Natural killer cell treated with Interleukin-12 subunit alpha and Interleukin-12 subunit beta and Interleukin-15 and Interleukin-18, amount 100 ng/mL, for 72 hours (primary cell): ENCODE measurements around the gene ADORA2B. TPM values are rescaled to one million over a fixed set of nuclear protein-coding genes. Genes with fewer than 3 reads are reported as not detected.

Experiments
- ATAC-seq, 2 donors: fragments of 150-1000 bp; cut with Tn5 transposase in 1 of 2; sonication (Bioruptor Pico), chemical (Tn5 transposase) in 1 of 2; 2 replicates each; pipeline ENCODE4 v1.10.0; 2021
- DNase-seq: peaks from one replicate; pipeline ENCODE4 v3.0.0; 2022; ENCODE audit warnings: low spot score
- H3K27ac Mint-ChIP-seq, 2 donors: 1 replicate in 1 of 2; 2 replicates in 1 of 2; pipeline ENCODE4 v1.8.0; 2022; ENCODE audit warnings: mixed read lengths in 2 of 2, mild to moderate bottlenecking in 1 of 2, moderate library complexity in 1 of 2
- H3K27me3 Mint-ChIP-seq, 2 donors: 1 replicate in 1 of 2; 2 replicates in 1 of 2; pipeline ENCODE4 v1.8.0; 2022; ENCODE audit warnings: mixed read lengths in 2 of 2
- H3K36me3 Mint-ChIP-seq: one replicate; pipeline ENCODE4 v1.8.0; 2022; ENCODE audit warnings: mixed read lengths
- H3K4me1 Mint-ChIP-seq, 2 donors: 1 replicate in 1 of 2; 2 replicates in 1 of 2; pipeline ENCODE4 v1.8.0; 2022; ENCODE audit warnings: low read depth in 2 of 2, mixed read lengths in 2 of 2, mild to moderate bottlenecking in 1 of 2
- H3K4me3 Mint-ChIP-seq: one replicate; pipeline ENCODE4 v1.8.0; 2022; ENCODE audit warnings: mixed read lengths
- H3K9me3 Mint-ChIP-seq: 2 replicates; pipeline ENCODE4 v1.8.0; 2022; ENCODE audit warnings: mixed read lengths
- total RNA-seq, 2 donors: library from RNA; stranded (reverse); gene quantifications; one replicate each; pipeline ENCODE4 v1.2.3, GENCODE V29; 2022

Gene ADORA2B
- total RNA-seq, 2 donors from 2014 or later, result 0.95 to 3.2 TPM

DNA sequence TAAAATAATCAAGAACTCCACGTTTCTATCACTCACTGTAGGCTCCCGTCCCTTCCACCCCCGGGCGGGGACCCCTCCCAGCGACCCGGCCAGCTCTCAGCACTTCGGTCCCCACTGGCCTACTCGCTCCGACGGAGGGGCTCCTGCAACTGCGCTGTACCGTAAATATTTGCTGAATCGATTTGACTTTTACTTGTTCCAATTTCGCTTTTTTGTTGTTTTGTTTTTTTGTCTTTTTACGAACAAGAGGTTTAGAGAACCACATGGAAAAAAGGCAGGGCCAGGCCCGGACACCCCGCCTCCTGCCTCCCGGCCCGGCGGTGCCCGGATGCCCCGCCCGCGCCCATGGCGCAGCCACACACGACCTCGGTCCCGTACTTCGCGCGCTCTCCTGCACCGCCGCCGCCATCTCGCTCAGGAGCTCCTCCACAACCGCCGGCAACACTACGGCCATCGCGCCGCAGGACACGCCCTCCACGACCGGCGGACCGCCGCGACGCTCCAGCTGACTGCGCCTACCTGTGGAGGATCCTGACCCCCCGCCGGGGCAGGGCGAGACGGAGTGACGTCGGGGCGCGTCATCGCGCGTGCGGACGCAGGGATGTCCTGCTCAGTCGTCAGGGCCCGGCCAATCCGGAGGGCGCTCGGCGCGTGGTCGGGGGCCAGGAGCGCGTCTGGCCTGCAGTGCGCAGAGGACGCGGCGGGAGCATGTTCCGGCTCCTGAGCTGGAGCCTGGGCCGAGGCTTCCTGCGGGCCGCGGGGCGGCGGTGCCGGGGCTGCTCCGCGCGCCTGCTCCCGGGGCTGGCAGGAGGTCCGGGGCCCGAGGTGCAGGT is 54.4 kb downstream of the ADORA2B start, which contains the start of the genes TTC19 and ZSWIM7:
TSS of gene TTC19 (plus strand) at position 684 of the 833 bp plus-strand sequence. CDS start at position 709, 25 bp downstream.
TSS of gene ZSWIM7 (minus strand) at position 564 of the 833 bp plus-strand sequence. CDS start at position 454, 110 bp downstream.
- peaks cover 36% of the 10 kb centered on the region for H3K36me3 Mint-ChIP-seq
- H3K4me3 Mint-ChIP-seq, result peak within 1 kb of the TSS; percentile 95
- H3K9me3 Mint-ChIP-seq, result no peaks in the 10 kb centered on the region
- ATAC-seq (peak; percentile 98), DNase-seq (peak; percentile 97)
- peaks cover 24 to 26% of the 10 kb centered on the region in 2 donors for H3K4me1 Mint-ChIP-seq
- H3K27me3 Mint-ChIP-seq, result no peaks in the 10 kb centered on the region
- peak within 1 kb of the TSS; percentile 80 to 89 for H3K27ac Mint-ChIP-seq

DNA sequence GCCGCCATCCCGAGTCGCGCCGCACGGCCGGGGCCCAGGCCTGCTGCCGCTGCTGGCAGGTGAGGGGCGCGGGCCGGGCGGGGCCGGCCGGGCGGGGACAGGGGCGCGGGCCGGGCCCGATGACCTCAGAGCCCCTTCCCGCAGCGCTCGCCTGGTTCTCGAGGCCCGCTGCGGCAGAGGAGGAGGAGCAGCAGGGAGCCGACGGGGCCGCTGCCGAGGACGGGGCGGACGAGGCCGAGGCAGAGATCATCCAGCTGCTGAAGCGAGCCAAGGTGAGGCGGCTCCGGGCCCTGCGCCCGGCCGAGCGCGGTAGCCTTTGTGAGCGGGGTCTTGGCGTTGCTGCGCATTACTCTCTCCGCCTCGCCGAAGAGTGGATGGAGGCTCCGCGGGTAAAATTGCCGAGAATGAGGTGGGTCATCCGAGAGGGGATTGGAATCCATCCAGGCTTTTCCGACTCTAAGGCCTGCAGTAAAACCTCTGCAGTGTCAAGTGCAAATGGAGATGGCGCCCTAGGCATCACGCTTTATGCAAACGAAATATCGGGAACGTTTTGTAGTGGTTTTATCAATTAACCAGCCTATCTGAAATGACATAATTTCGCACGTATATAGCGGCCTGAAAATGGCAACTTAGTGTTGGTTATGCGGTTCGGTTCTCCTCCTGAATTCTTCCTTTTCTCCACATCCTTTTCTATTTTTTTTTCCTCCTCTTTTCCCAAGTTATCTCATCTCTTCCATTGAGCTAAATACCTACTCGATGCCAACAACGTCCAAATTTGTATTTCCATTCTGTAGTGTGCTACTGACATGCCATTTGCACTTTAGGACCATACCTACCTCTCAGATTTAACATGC is 55.3 kb downstream of the ADORA2B start:
- H3K27ac Mint-ChIP-seq, result peak overlapping the region; percentile 71 to 80
- H3K9me3 Mint-ChIP-seq, result no peaks in the 10 kb centered on the region
- H3K4me3 Mint-ChIP-seq, result peak overlapping the region; percentile 95
- H3K36me3 Mint-ChIP-seq, result peaks cover 45% of the 10 kb centered on the region
- H3K27me3 Mint-ChIP-seq, result no peaks in the 10 kb centered on the region
- peaks cover 26% of the 10 kb centered on the region in 2 donors for H3K4me1 Mint-ChIP-seq
- peak in 1 of 2 donors; percentile 62 for ATAC-seq
- DNase-seq, result no peak

DNA sequence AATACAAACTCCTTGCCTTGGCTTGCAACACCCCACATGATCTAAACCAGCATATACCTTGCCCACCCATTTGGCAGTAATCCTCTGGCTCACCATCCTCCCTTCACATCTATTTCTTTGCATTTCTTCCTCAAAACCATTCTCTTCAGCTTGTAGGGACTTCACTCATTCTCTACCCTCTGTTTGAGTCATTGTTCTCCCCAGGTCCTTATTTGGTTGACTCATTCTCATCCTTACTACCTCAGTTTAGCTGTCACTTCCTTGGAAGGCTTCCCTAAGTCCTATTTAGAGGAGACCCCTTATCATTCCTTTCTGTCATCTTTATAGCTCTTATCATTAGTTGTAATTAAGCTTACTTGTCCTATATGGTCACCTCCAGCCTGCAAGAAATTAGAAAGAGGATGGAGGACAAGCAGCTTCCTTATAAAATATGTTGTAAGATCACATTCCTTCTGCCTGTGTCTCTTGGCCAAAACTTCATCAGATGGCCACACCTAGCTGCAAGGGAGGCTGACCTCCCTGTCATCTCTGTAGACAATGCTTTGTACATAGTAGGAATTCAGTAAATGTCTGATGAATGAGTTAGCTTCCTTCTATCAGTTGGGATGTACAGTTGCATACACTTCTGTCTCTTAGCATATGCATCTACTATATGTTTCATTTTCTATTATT is 56.4 kb downstream of the ADORA2B start:
- peak overlapping the region; percentile 95 for H3K4me3 Mint-ChIP-seq
- H3K4me1 Mint-ChIP-seq, result peaks cover 26% of the 10 kb centered on the region in 2 donors
- no peak for DNase-seq
- peak overlapping the region; percentile 71 to 80 for H3K27ac Mint-ChIP-seq
- H3K9me3 Mint-ChIP-seq, result no peaks in the 10 kb centered on the region
- no peak for ATAC-seq
- H3K27me3 Mint-ChIP-seq, result no peaks in the 10 kb centered on the region
- H3K36me3 Mint-ChIP-seq, result peaks cover 49% of the 10 kb centered on the region

DNA sequence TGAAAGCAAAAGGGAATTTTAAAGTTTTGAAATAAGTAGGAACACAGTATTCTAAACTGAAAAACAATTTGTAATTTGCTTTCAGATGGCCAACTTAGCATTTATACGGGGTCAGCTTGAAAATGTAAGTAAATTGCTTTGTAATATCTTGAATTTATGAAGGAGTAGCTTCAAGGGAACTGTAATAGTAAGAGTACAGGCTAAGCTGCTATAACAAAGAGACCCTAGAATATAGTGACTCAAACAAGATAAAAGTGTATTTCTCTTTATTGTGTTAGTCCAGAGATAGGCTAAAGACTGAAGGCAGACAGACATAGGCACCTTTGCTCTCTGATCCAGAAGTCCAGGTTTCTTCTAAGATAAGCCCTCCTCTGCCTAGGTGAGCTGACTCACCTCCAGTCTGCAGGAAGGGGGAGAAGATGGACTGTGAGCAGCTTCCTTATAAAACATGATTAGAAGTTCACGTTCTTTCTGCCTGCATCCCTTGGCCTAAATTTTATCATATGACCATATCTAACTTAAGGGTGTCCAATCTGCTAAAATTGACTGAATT is 57.9 kb downstream of the ADORA2B start:
- Mint-ChIP-seq H3K27ac (peak overlapping the region in 1 of 2 donors; percentile 80), H3K4me3 (no peak overlapping the region), H3K4me1 (peaks cover 26 to 31% of the 10 kb centered on the region in 2 donors), H3K9me3 (no peaks in the 10 kb centered on the region), H3K27me3 (no peaks in the 10 kb centered on the region), H3K36me3 (peaks cover 56% of the 10 kb centered on the region)
- ATAC-seq (no peak), DNase-seq (no peak)

DNA sequence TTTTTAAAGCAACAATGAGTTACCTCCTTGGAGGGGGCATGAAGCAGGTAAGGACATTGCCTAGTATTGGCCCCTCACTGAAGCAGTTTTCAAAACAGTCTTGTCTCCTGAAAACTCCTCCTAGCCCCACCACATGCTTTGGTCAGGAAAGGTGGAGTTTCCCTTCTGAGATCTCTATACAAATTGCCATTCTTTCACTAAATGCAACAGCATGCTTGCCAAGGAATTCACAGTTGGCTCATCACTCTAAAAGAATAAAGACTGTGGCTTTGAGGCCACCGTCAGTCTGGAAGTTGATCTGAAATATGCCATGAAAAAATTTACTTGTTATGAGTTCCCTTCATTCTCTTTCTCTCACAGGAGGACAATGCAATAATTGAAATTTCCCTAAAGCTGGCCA is 58.9 kb downstream of the ADORA2B start:
- peaks cover 29 to 39% of the 10 kb centered on the region in 2 donors for H3K4me1 Mint-ChIP-seq
- no peak for ATAC-seq
- DNase-seq, result no peak
- no peak overlapping the region for H3K4me3 Mint-ChIP-seq
- H3K9me3 Mint-ChIP-seq, result no peaks in the 10 kb centered on the region
- H3K27ac Mint-ChIP-seq, result no peak overlapping the region
- H3K36me3 Mint-ChIP-seq, result peaks cover 66% of the 10 kb centered on the region
- H3K27me3 Mint-ChIP-seq, result no peaks in the 10 kb centered on the region

DNA sequence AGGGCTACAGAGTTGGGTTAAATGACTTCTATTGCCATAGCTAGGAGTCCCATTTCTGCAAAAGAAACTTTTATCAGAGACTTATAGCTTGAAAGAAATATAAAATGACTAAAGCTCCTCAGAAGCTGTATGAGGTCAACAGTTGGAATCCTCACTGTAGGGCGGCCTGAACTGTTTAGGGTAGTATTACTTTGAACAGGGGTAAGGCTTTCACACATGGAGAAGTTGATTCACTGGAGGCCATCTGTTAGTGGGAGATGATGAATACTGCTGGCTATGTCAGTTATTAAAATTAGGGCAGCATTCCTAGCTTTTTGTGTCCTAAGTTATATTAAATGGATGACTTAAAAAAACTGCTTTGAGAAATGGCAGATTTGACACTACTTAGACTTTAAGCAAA is 60.7 kb downstream of the ADORA2B start:
- DNase-seq (no peak), ATAC-seq (no peak)
- Mint-ChIP-seq H3K4me1 (peaks cover 27 to 31% of the 10 kb centered on the region in 2 donors), H3K4me3 (no peak overlapping the region), H3K27me3 (no peaks in the 10 kb centered on the region), H3K27ac (no peak overlapping the region), H3K9me3 (no peaks in the 10 kb centered on the region), H3K36me3 (peaks cover 64% of the 10 kb centered on the region)

DNA sequence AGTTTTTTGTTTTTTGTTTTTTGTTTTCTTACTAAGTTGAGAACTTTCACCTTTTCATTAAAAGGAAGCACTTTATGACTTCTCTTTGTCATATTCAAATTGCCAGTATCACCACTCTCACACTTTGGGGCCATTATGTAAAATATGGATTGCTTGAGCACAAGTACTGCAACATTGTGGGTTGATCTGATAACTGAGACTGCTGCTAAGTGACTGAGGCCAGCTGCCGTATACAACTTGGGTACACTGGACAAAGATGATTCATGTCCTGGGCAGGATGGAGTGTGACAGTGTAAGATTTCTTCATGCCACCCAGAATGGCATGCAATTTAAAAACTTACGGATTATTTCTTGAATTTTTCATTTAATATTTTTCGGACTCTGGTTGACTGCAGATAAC is 62.5 kb downstream of the ADORA2B start:
- H3K4me1 Mint-ChIP-seq, result peaks cover 15 to 24% of the 10 kb centered on the region in 2 donors
- peak; percentile 69 to 85 for ATAC-seq
- no peaks in the 10 kb centered on the region for H3K9me3 Mint-ChIP-seq
- no peak for DNase-seq
- no peak overlapping the region for H3K4me3 Mint-ChIP-seq
- no peaks in the 10 kb centered on the region for H3K27me3 Mint-ChIP-seq
- peak overlapping the region in 1 of 2 donors; percentile 8 for H3K27ac Mint-ChIP-seq
- H3K36me3 Mint-ChIP-seq, result peaks cover 50% of the 10 kb centered on the region

DNA sequence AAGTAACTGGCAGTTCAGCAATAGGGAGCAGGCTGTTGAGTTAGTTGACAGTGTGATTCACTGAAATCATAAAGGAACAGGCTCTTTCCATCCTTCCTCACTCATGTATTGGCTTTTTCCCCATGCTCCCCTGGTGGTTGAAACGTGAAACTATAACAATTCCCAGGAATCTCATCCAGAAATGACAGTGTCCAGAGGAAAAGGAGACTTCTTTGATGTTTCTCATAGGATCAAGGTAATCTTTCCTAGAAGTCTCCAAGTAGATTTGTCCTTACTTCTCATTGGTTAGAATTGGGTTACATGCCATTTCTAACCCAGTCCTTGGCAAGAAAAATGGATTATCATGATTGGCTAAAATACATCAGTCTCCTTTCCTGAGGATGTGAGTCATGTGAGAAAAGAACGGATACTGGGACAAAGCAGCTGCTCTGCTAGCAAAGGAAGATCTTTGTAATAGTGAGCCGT is 69.0 kb downstream of the ADORA2B start:
- H3K4me1 Mint-ChIP-seq, result peaks cover 8 to 11% of the 10 kb centered on the region in 2 donors
- no peak overlapping the region for H3K27ac Mint-ChIP-seq
- H3K27me3 Mint-ChIP-seq, result no peaks in the 10 kb centered on the region
- H3K4me3 Mint-ChIP-seq, result no peak overlapping the region
- H3K36me3 Mint-ChIP-seq, result peaks cover 12% of the 10 kb centered on the region
- no peak for DNase-seq
- H3K9me3 Mint-ChIP-seq, result no peaks in the 10 kb centered on the region
- ATAC-seq, result no peak

DNA sequence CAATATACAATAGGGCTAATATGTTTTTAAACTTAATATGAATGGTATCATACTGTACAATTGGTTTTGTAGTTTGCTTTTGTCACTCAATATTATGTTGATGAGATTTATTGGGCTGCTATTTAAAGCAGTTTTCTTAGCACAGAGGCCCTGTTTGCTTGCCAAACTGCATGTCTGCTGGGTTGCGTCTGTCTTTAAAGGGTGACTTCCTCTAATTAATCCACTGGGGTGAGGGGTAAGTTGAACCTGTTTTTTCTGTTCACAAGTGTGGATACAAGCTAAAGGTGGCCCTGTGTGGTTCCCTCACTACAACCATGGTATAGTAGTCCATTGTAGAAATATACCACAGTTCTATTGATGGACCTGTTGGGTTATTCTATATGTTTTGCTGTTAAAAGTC is 74.4 kb downstream of the ADORA2B start:
- H3K27me3 Mint-ChIP-seq, result no peaks in the 10 kb centered on the region
- no peak overlapping the region for H3K27ac Mint-ChIP-seq
- no peaks in the 10 kb centered on the region for H3K9me3 Mint-ChIP-seq
- H3K4me3 Mint-ChIP-seq, result no peak overlapping the region
- H3K36me3 Mint-ChIP-seq, result peaks cover 12% of the 10 kb centered on the region
- ATAC-seq, result no peak
- no peak for DNase-seq
- peaks cover 4 to 6% of the 10 kb centered on the region in 2 donors for H3K4me1 Mint-ChIP-seq

DNA sequence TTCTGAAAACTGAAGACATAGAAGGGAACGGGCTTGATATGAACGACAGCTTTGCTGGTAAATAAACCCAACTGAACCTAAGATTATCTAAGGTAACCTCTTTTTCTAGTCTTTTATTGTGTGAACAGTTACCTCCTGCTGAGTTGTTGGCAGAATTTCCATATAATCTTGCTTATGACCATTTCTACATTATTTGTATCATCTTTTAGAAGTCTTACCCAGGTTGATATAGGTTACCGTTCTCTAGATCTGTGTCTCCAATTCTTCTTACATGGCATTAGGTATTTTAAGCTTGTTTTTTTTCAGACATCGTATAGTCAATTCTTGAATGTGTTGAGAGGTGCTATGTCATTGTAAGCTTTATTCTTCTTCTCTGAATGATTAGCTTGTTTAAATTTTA is 79.0 kb downstream of the ADORA2B start:
- H3K4me1 Mint-ChIP-seq, result peaks cover 12 to 21% of the 10 kb centered on the region in 2 donors
- H3K4me3 Mint-ChIP-seq, result no peak overlapping the region
- no peaks in the 10 kb centered on the region for H3K27me3 Mint-ChIP-seq
- H3K36me3 Mint-ChIP-seq, result peaks cover 36% of the 10 kb centered on the region
- ATAC-seq (no peak), DNase-seq (no peak)
- no peaks in the 10 kb centered on the region for H3K9me3 Mint-ChIP-seq
- H3K27ac Mint-ChIP-seq, result no peak overlapping the region

DNA sequence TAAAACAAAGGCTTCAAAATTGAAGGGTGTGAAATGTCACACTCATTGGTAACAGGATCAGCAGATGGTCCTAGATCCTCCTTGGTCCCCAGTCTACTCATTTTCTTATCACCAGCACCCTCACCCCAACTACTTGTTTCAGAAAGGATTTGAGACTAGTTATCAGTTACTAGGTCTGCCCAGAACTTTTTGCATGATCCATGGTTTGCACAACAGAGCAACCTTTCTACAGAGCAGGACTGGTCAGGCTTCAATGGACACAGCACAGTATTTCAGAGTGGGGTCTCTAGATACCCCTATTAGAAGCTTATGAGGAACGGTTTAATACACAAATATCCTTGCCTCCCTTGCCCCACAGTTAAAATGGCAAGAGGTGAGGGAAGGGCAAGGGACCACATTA is 80.3 kb downstream of the ADORA2B start:
- ATAC-seq (no peak), DNase-seq (no peak)
- H3K27me3 Mint-ChIP-seq, result no peaks in the 10 kb centered on the region
- peaks cover 12 to 21% of the 10 kb centered on the region in 2 donors for H3K4me1 Mint-ChIP-seq
- peaks cover 34% of the 10 kb centered on the region for H3K36me3 Mint-ChIP-seq
- peak overlapping the region in 1 of 2 donors; percentile 83 for H3K27ac Mint-ChIP-seq
- H3K9me3 Mint-ChIP-seq, result no peaks in the 10 kb centered on the region
- no peak overlapping the region for H3K4me3 Mint-ChIP-seq
